Ascending aorta (tissue), 2 donors: Measurements from ENCODE around the gene B3GAT3. TPM values are rescaled to one million over a fixed set of nuclear protein-coding genes. Genes with fewer than 3 reads are reported as not detected.
A peak's percentile ranks its signal among the peaks of the same experiment; 100 is the strongest.

Experiments used
- DNase-seq, 2 donors: peaks; one replicate each; pipeline ENCODE4 v3.0.0-alpha.2; 2019; ENCODE audit warnings: low spot score in 2 of 2
- H3K27ac ChIP-seq, 2 donors: fragments of 200-600 bp; sonication (generic); one replicate each; pipeline ENCODE4 v1.5.1; 2016 to 2017; ENCODE audit warnings: mild to moderate bottlenecking in 1 of 2
- H3K27me3 ChIP-seq: fragments of 200-600 bp; sonication (generic); one replicate; pipeline ENCODE4 v1.5.1; 2017
- H3K36me3 ChIP-seq, 2 donors: fragments of 200-600 bp; sonication (generic); one replicate each; pipeline ENCODE4 v1.5.1; 2016
- H3K4me1 ChIP-seq, 2 donors: fragments of 200-600 bp; sonication (generic); one replicate each; pipeline ENCODE4 v1.5.1; 2016 to 2017; ENCODE audit warnings: mild to moderate bottlenecking in 1 of 2
- H3K4me3 ChIP-seq, 2 donors: fragments of 200-600 bp; sonication (generic); one replicate each; pipeline ENCODE4 v1.5.1; 2016 to 2017; ENCODE audit warnings: mild to moderate bottlenecking in 1 of 2
- H3K9me3 ChIP-seq, 2 donors: fragments of 200-600 bp; sonication (generic); one replicate each; pipeline ENCODE4 v1.5.1; 2016
- intact Hi-C: fragments of 100-400 bp; cut with DNase I; formaldehyde crosslinking; loops from one replicate; pipeline ENCODE4 v1.15.1; 2023
- total RNA-seq: library from RNA; depleted of rRNA; stranded (reverse); fragments of >200 nt; gene quantifications from one replicate; pipeline ENCODE4 v1.1.0, GENCODE V29; 2016
- TF ChIP-seq, protein P1 (sequence below), 3 experiments: fragments of 200-600 bp in 2 of 3; fragments of 450-650 bp in 1 of 3; sonication (generic) in 2 of 3; IDR thresholded peaks; one replicate each; pipeline ENCODE4 v1.5.1; 2016 to 2019; ENCODE audit warnings: antibody characterized with exemption in 3 of 3, mild to moderate bottlenecking in 1 of 3, moderate library complexity in 1 of 3

B3GAT3 gene
- total RNA-seq, 1 donor from 2014 or later, result 61.3 TPM

DNA sequence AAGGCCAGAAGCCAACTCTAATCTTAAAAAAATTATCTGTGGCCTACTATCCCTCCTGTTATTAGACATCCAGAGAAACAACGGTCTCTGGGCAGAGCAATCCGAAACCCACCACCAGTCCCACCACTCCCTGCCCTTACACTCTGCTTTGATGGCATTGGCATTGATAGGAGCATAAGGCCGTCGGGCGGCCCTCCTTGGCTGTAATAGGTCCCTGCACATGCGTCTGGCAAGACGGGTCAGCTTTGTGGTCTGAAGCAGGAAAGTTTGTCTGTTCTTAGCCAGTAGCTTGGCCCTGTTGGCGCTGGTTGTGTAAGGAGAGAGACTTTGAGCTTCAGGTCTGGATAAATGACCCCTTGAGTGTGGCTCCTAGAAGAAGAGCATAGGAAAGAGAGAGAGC is 26.7 kb downstream of the B3GAT3 start:
- intact Hi-C loops, result no loop called here
- Histone ChIP-seq H3K4me3 (no peak overlapping the region), H3K9me3 (no peaks in the 10 kb centered on the region), H3K27ac (no peak overlapping the region), H3K36me3 (peaks cover 50 to 52% of the 10 kb centered on the region in 2 donors), H3K27me3 (no peaks in the 10 kb centered on the region), H3K4me1 (peaks cover 17 to 23% of the 10 kb centered on the region in 2 donors)
- TF ChIP-seq, protein P1, sequence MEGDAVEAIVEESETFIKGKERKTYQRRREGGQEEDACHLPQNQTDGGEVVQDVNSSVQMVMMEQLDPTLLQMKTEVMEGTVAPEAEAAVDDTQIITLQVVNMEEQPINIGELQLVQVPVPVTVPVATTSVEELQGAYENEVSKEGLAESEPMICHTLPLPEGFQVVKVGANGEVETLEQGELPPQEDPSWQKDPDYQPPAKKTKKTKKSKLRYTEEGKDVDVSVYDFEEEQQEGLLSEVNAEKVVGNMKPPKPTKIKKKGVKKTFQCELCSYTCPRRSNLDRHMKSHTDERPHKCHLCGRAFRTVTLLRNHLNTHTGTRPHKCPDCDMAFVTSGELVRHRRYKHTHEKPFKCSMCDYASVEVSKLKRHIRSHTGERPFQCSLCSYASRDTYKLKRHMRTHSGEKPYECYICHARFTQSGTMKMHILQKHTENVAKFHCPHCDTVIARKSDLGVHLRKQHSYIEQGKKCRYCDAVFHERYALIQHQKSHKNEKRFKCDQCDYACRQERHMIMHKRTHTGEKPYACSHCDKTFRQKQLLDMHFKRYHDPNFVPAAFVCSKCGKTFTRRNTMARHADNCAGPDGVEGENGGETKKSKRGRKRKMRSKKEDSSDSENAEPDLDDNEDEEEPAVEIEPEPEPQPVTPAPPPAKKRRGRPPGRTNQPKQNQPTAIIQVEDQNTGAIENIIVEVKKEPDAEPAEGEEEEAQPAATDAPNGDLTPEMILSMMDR (IDR thresholded peaks at IDR 0.05), result no peak
- no peak for DNase-seq

DNA sequence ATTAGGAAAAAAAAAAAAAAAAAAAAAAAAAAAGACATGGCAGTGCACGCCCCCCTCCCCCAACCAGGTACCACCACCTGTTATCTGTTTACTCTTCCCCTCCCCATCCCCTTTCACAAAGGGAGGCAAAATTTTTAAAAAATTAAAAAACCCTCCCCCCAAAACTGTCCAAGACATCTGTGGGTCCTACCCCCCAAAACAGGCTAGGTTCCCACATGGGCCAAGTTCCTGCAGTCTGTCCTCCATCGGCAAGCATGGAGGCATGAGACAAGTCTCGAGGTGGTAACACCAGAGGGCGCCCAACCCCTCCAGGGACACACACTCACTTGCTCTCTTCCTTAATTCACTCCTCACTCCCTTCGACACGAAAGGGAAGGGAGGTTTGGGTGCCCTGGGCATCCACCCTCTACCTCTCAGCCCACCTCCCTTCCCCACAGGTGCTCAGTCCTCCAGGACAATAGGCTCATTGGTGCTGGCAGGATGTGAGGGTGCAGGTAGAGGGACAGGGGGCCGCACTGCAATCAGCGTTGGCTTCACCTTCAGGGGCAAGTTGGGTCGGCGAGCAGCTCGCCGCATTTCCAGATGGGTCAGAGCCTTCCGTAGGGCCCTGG is 28.2 kb downstream of the B3GAT3 start:
- H3K27me3 ChIP-seq, result no peaks in the 10 kb centered on the region
- peak in 1 of 2 donors; percentile 88 for DNase-seq
- H3K4me3 ChIP-seq, result no peak overlapping the region
- H3K4me1 ChIP-seq, result peaks cover 10 to 20% of the 10 kb centered on the region in 2 donors
- H3K36me3 ChIP-seq, result peaks cover 55 to 56% of the 10 kb centered on the region in 2 donors
- H3K27ac ChIP-seq, result peak overlapping the region; percentile 95 to 96
- TF ChIP-seq, protein P1 (IDR thresholded peaks at IDR 0.05), result peak; percentile 26 to 56 (median 29)
- intact Hi-C loops, result loop anchor here (2.0 to 5.0 kb wide), 2 partner anchors 29 to 179 kb away; partner anchors contain the start of gene TAF6L
- H3K9me3 ChIP-seq, result no peaks in the 10 kb centered on the region

DNA sequence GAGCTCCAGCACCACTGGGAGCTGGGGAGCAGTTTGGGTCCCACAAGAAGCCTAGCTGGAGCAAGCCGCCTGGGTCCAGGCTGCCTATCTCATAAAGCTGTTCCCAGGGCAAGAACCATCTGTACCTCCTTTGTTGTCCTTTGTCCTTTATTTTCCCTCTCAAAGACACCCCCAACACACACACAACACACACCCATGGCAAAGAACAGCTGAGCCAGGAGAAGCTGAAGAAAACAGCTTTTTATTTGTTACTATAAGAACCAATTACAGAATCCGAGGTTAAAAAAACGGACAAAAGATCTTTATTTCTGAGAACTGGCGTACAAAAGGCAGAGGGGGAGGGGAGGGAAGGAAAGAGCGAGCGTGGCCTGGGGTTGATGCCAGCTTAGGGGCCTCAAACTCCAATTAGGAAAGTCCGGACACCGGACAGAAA is 28.8 kb downstream of the B3GAT3 start:
- DNase-seq, result no peak
- Histone ChIP-seq H3K4me3 (no peak overlapping the region), H3K27ac (peak overlapping the region; percentile 95 to 96), H3K36me3 (peaks cover 55 to 56% of the 10 kb centered on the region in 2 donors), H3K9me3 (no peaks in the 10 kb centered on the region), H3K4me1 (peaks cover 10 to 20% of the 10 kb centered on the region in 2 donors), H3K27me3 (no peaks in the 10 kb centered on the region)
- TF ChIP-seq, protein P1 (IDR thresholded peaks at IDR 0.05), result no peak
- intact Hi-C loops, result loop anchor here (2.0 to 5.0 kb wide), 2 partner anchors 30 to 179 kb away; partner anchors contain the start of gene TAF6L

DNA sequence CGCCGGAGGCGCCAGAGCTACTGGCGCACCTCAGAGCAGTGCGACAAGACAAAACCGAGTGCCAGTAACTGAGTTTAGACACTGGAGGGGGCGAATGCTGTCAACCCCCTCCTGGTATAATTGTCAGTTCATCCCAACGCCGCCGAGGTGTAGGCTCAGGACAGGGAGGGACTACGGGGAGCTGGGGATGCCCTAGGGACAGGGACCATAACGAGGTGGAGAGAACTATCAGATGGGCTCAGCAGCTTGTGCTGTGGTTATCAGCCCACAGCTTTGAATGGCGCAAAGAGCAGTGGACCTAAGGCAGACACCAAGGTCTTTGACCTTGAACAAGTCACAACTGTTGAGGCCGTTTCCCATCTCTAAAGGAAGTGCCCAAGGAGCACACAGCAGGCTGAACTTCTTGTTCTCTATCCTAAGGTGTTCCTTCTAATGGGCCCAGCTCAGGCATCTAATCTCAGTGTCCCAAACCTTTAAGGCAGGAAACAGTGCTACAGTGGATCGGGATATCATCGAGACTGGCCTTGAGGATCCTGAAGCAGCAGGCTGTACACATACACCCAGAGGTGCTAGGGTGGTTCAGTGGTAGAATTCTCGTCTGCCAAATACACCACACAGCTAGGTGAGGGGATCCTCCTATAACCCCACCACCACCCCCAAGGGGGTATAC is 29.5 kb downstream of the B3GAT3 start:
- Histone ChIP-seq H3K36me3 (peaks cover 50% of the 10 kb centered on the region in 2 donors), H3K4me1 (peaks cover 10 to 20% of the 10 kb centered on the region in 2 donors)

DNA sequence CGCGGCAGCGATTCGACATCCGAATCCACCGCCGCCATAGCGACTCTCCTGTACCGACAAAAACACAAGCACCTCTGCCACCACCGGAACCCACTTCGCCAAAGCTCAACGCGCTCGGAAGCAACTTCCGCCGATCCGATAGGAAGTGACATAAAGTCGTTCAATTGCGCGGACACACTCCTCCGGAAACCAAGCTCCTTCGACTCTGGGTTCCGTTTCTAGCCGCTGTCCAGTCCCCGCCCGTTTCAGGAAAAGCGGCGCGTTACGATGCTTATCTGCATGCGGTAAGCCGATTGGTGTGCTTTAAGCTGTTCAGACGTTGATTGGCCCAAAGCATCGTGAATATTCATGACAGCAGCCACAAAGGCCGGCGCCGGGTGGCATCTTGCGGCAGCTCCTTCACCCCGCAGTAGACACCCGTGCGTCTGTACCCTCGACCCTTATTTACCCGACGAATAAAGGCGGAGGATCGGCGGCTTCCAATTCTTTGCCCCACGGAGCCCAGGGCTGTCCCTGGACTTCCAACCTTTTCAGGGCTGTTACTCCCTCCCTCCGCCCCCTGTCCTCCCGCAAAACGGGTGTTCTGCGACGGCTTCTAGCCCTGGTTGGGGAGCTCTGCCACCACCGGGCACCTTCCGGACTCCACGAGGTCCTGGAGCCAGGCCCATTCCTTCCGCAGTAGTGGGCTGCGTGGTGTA is 30.2 kb downstream of the B3GAT3 start, which contains the start of gene TUT1:
Gene TUT1 (minus strand): TSS at position 76 of the 698 bp plus-strand sequence. CDS start 38 bp downstream, at position 38.
- intact Hi-C loops, result loop anchor here (1.0 to 5.0 kb wide), 7 partner anchors 8 to 181 kb away; partner anchors contain the start of genes EML3, GANAB and TAF6L

More for the DNA sequence above, 29.5 kb downstream of the B3GAT3 start:
- no peaks in the 10 kb centered on the region for H3K9me3 ChIP-seq
- no peak for DNase-seq
- intact Hi-C loops, result loop anchor here (2.0 to 5.0 kb wide), 2 partner anchors 31 to 180 kb away; partner anchors contain the start of gene TAF6L
- TF ChIP-seq, protein P1 (IDR thresholded peaks at IDR 0.05), result no peak
- H3K4me3 ChIP-seq, result peak overlapping the region; percentile 68 to 86
- peak overlapping the region; percentile 95 to 96 for H3K27ac ChIP-seq
- no peaks in the 10 kb centered on the region for H3K27me3 ChIP-seq

More for the DNA sequence above, 30.2 kb downstream of the B3GAT3 start, which contains the start of gene TUT1:
- Histone ChIP-seq H3K36me3 (peaks cover 45 to 46% of the 10 kb centered on the region in 2 donors), H3K4me1 (peaks cover 10 to 20% of the 10 kb centered on the region in 2 donors), H3K27me3 (no peaks in the 10 kb centered on the region), H3K9me3 (no peaks in the 10 kb centered on the region), H3K4me3 (peak within 1 kb of the TSS; percentile 68 to 86), H3K27ac (peak within 1 kb of the TSS; percentile 95 to 96)
- DNase-seq, result peak; percentile 92 to 99
- TF ChIP-seq, protein P1 (IDR thresholded peaks at IDR 0.05), result no peak
